ENCODE data around the gene SNRPB2. TPM values are rescaled to one million over a fixed set of nuclear protein-coding genes. Genes with fewer than 3 reads are reported as not detected.
A peak's percentile ranks its signal among the peaks of the same experiment; 100 is the strongest.

SNRPB2 gene
- total RNA-seq, 2 experiments from 2014 or later, result 86.1 to 99.6 TPM

DNA sequence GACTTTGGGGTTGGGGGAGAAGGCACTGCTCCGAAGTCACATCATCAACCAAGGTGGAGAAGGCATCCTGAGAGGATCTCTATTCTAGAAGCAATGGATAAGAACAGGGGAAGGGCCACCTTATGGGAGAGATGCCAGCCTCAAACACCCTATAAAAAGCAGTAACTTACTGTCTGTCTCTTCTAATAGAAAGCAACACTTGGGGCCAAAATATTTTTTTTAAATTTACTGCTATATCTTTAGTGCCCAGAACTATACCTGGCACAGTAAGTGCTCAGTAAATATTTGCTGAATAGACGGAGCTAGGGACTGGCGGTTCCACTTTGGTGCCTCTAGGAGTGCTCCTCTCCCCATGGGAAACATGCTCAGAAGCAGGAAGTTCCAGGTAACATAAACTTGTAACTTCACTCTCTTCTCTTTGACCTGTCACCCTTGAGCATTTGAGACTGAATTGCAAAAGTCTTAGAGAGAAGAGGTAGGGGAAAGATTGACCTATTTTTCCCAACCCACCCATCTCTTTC is 17.5 kb downstream of the SNRPB2 start:
- CTCF ChIA-PET, result interaction anchor here (0.6 to 1.5 kb wide), 2 partner anchors 14 to 64 kb away, joined by 3 to 4 read pairs; no protein-coding TSS in a partner anchor
- Mint-ChIP-seq H3K9me3 (ENCODE audit: low read depth) (no peaks in the 10 kb centered on the region), H3K36me3 (peaks cover 3% of the 10 kb centered on the region), H3K4me3 (no peak overlapping the region), H3K4me1 (no peaks in the 10 kb centered on the region), H3K27ac (no peak overlapping the region), H3K27me3 (peaks cover 21% of the 10 kb centered on the region)
- no peak for ATAC-seq
- DNase-seq, result no peak

DNA sequence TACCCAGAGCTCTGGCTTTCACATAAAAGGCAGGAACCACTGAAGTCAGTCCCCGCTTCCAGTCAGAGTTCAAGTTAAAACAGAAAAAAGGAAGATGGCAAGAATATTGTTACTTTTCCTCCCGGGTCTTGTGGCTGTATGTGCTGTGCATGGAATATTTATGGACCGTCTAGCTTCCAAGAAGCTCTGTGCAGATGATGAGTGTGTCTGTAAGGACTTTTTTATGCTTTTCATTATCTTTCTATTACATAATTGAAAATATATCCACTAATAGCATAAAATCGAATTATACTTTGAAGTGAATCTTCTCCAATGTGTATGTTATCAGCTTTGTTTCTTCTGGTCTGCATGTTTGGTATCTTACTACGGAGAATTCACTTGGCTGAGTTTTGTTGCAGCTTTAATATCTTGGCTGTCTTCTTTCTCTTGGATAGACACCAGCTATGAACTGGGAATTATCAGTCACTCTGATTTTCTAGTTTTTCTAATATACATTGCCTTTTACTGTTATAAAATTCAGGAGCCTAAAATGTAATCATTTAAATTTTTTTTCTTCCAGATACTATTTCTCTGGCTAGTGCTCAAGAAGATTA is 18.6 kb downstream of the SNRPB2 start, which contains the start of gene OTOR:
TSS of gene OTOR (plus strand) at position 51 of the 593 bp plus-strand sequence. CDS start at position 95, 44 bp downstream.
- ATAC-seq (no peak), DNase-seq (no peak)
- Mint-ChIP-seq H3K27me3 (peaks cover 21% of the 10 kb centered on the region), H3K27ac (no peak within 1 kb of the TSS), H3K9me3 (ENCODE audit: low read depth) (no peaks in the 10 kb centered on the region), H3K36me3 (no peaks in the 10 kb centered on the region), H3K4me3 (no peak within 1 kb of the TSS), H3K4me1 (no peaks in the 10 kb centered on the region)
- CTCF ChIA-PET, result interaction anchor here (1.5 kb wide), 1 partner anchor 13 kb away, joined by 4 read pairs; no protein-coding TSS in a partner anchor

GRCh38 chr20:16749573-16749972 is 19.7 kb downstream of the SNRPB2 start:
- CTCF ChIA-PET, result interaction anchor here (1.3 kb wide), 1 partner anchor 13 kb away, joined by 5 read pairs; no protein-coding TSS in a partner anchor

GRCh38 chr20:16752082-16752481 is 22.3 kb downstream of the SNRPB2 start:
- H3K4me3 Mint-ChIP-seq, result no peak overlapping the region
- no peaks in the 10 kb centered on the region for H3K4me1 Mint-ChIP-seq
- ATAC-seq (no peak), DNase-seq (no peak)
- CTCF ChIA-PET, result interaction anchor here (1.2 kb wide), 1 partner anchor 12 kb away, joined by 3 read pairs; no protein-coding TSS in a partner anchor
- peaks cover 1% of the 10 kb centered on the region for H3K36me3 Mint-ChIP-seq
- H3K9me3 Mint-ChIP-seq (ENCODE audit: low read depth), result peaks cover 6% of the 10 kb centered on the region
- peaks cover 16% of the 10 kb centered on the region for H3K27me3 Mint-ChIP-seq
- H3K27ac Mint-ChIP-seq, result no peak overlapping the region

More at GRCh38 chr20:16749573-16749972, 19.7 kb downstream of the SNRPB2 start:
- Mint-ChIP-seq H3K36me3 (peaks cover 1% of the 10 kb centered on the region), H3K27me3 (peaks cover 21% of the 10 kb centered on the region), H3K9me3 (ENCODE audit: low read depth) (no peaks in the 10 kb centered on the region), H3K4me1 (no peaks in the 10 kb centered on the region), H3K27ac (no peak overlapping the region), H3K4me3 (no peak overlapping the region)
- DNase-seq (no peak), ATAC-seq (no peak)

- DNase-seq (no peak), ATAC-seq (no peak)
- H3K27ac Mint-ChIP-seq, result no peak overlapping the region
- no peaks in the 10 kb centered on the region for H3K4me1 Mint-ChIP-seq
- H3K4me3 Mint-ChIP-seq, result no peak overlapping the region
- peaks cover 1% of the 10 kb centered on the region for H3K36me3 Mint-ChIP-seq
- H3K27me3 Mint-ChIP-seq, result peaks cover 21% of the 10 kb centered on the region
- CTCF ChIA-PET, result no interaction called here
- H3K9me3 Mint-ChIP-seq (ENCODE audit: low read depth), result peaks cover 6% of the 10 kb centered on the region
Measured at GRCh38 chr20:16752901-16753300, 23.1 kb downstream of the SNRPB2 start.

DNA sequence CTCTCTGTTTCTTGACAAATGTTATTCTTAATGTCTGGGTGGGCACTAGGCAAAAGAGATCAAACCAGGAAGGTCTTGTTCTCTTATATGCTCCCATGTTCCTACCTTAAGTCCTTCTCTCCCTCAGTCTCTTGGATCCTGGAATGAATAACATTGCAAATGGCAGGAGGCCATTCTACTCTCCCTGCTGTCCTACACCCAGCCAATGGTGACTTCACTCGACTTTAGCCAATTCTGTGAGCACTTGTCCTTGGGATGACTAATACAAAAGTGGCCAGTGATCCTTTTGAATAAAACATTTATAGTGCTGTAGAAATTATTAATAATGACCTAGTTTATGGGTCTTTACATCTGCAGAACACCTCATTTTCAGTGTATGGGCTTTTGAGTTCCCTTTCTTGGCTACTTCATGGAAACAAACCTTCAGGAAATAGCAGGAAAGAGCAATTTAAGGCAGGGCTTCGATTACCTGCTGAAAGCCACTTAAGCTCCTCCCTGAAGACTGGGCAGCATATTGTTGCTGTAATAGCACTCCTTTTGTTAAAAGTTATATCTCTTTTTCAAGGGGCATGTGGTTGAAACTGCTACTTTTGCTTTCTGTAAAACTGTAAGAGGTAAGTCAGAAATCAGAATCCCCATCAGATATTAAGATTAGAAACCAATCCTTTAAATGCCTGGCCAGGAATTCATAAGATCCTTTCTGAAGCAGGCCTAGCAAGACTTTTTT is 28.8 kb downstream of the SNRPB2 start:
- CTCF ChIA-PET, result no interaction called here
- H3K27ac Mint-ChIP-seq, result no peak overlapping the region
- peaks cover 24% of the 10 kb centered on the region for H3K27me3 Mint-ChIP-seq
- H3K4me1 Mint-ChIP-seq, result no peaks in the 10 kb centered on the region
- peaks cover 1% of the 10 kb centered on the region for H3K36me3 Mint-ChIP-seq
- DNase-seq (no peak), ATAC-seq (no peak)
- peaks cover 6% of the 10 kb centered on the region for H3K9me3 Mint-ChIP-seq (ENCODE audit: low read depth)
- H3K4me3 Mint-ChIP-seq, result no peak overlapping the region

- no peak overlapping the region for H3K4me3 Mint-ChIP-seq
- DNase-seq (no peak), ATAC-seq (no peak)
- H3K9me3 Mint-ChIP-seq (ENCODE audit: low read depth), result peaks cover 6% of the 10 kb centered on the region
- peaks cover 1% of the 10 kb centered on the region for H3K36me3 Mint-ChIP-seq
- no peak overlapping the region for H3K27ac Mint-ChIP-seq
- CTCF ChIA-PET, result interaction anchor here (1.0 kb wide), 1 partner anchor 51 kb away, joined by 3 read pairs; no protein-coding TSS in a partner anchor
- H3K27me3 Mint-ChIP-seq, result peaks cover 28% of the 10 kb centered on the region
- no peaks in the 10 kb centered on the region for H3K4me1 Mint-ChIP-seq
Measured at GRCh38 chr20:16759181-16759563, 29.3 kb downstream of the SNRPB2 start.

GRCh38 chr20:16760431-16761304 is 30.8 kb downstream of the SNRPB2 start:
- no peak overlapping the region for H3K27ac Mint-ChIP-seq
- peaks cover 37% of the 10 kb centered on the region for H3K27me3 Mint-ChIP-seq
- no peak for DNase-seq
- no peaks in the 10 kb centered on the region for H3K36me3 Mint-ChIP-seq
- CTCF ChIA-PET, result interaction anchor here (1.0 to 2.4 kb wide), 10 partner anchors 13 to 242 kb away, joined by 3 to 13 read pairs (median 4); partner anchors contain the start of gene OTOR
- H3K4me3 Mint-ChIP-seq, result no peak overlapping the region
- no peak for ATAC-seq
- peaks cover 4% of the 10 kb centered on the region for H3K9me3 Mint-ChIP-seq (ENCODE audit: low read depth)
- H3K4me1 Mint-ChIP-seq, result no peaks in the 10 kb centered on the region

GRCh38 chr20:16761305-16761829 is 31.5 kb downstream of the SNRPB2 start:
- Mint-ChIP-seq H3K4me3 (no peak overlapping the region), H3K27me3 (peaks cover 44% of the 10 kb centered on the region), H3K27ac (no peak overlapping the region), H3K9me3 (ENCODE audit: low read depth) (peaks cover under 1% of the 10 kb centered on the region), H3K4me1 (no peaks in the 10 kb centered on the region), H3K36me3 (no peaks in the 10 kb centered on the region)
- CTCF ChIA-PET, result interaction anchor here (1.0 to 2.4 kb wide), 11 partner anchors 12 to 243 kb away, joined by 3 to 13 read pairs (median 4); partner anchors contain the start of gene OTOR
- ATAC-seq (peak; percentile 66), DNase-seq (peak; percentile 60)

GRCh38 chr20:16764560-16764959 is 34.7 kb downstream of the SNRPB2 start:
- no peaks in the 10 kb centered on the region for H3K4me1 Mint-ChIP-seq
- H3K4me3 Mint-ChIP-seq, result no peak overlapping the region
- CTCF ChIA-PET, result interaction anchor here (1.3 kb wide), 1 partner anchor 48 kb away, joined by 3 read pairs; no protein-coding TSS in a partner anchor

DNA sequence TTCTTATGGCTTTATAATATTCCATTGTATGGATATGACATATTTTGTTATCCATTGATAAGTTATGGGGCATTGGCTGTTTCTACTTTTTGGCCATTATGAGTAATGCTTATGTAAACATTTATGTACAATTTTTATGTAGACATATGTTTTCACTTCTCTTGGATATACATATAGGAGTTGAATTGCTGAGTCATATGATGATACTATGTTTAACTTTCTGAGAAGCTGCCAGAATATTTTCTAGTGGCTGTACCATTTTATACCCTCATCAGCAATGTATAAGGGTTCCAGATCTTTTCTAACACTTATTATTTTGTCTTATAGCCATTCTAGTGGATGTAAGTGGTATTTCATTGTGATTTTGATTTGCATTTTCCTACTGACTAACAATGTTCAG is 41.4 kb downstream of the SNRPB2 start:
- Mint-ChIP-seq H3K9me3 (ENCODE audit: low read depth) (no peaks in the 10 kb centered on the region), H3K36me3 (no peaks in the 10 kb centered on the region), H3K4me1 (no peaks in the 10 kb centered on the region), H3K27me3 (peaks cover 7% of the 10 kb centered on the region), H3K4me3 (no peak overlapping the region), H3K27ac (no peak overlapping the region)
- ATAC-seq, result no peak
- CTCF ChIA-PET, result no interaction called here
- DNase-seq, result no peak

More at GRCh38 chr20:16764560-16764959, 34.7 kb downstream of the SNRPB2 start:
- DNase-seq (no peak), ATAC-seq (no peak)
- peaks cover 44% of the 10 kb centered on the region for H3K27me3 Mint-ChIP-seq
- no peaks in the 10 kb centered on the region for H3K9me3 Mint-ChIP-seq (ENCODE audit: low read depth)
- no peak overlapping the region for H3K27ac Mint-ChIP-seq
- no peaks in the 10 kb centered on the region for H3K36me3 Mint-ChIP-seq

- Mint-ChIP-seq H3K27me3 (no peaks in the 10 kb centered on the region), H3K9me3 (ENCODE audit: low read depth) (peaks cover 4% of the 10 kb centered on the region), H3K36me3 (no peaks in the 10 kb centered on the region), H3K4me3 (no peak overlapping the region), H3K27ac (no peak overlapping the region), H3K4me1 (no peaks in the 10 kb centered on the region)
- ATAC-seq, result no peak
- CTCF ChIA-PET, result no interaction called here
- no peak for DNase-seq
Measured at GRCh38 chr20:16775961-16776360, 46.1 kb downstream of the SNRPB2 start.
